MM.1S (cell line): ENCODE measurements around the gene DYRK1B.

Source experiments
- EZH2 ChIP-seq: fragments of 300-600 bp; sonication (generic); optimal IDR thresholded peaks from 2 replicates; pipeline ENCODE3; 2017; ENCODE audit warnings: low read depth, mild to moderate bottlenecking, antibody characterized with exemption, low read length, mixed read lengths
- EZH2phosphoT487 ChIP-seq: fragments of 300-600 bp; sonication (generic); IDR thresholded peaks from 2 replicates; pipeline ENCODE4 v1.6.1; 2018; ENCODE audit warnings: antibody characterized with exemption, low read length
- TF ChIP-seq, protein P1 (sequence below): fragments of 300-600 bp; sonication (generic); IDR thresholded peaks from 2 replicates; pipeline ENCODE4 v1.5.1; 2016; ENCODE audit warnings: antibody characterized with exemption, low read length, mixed read lengths

DNA sequence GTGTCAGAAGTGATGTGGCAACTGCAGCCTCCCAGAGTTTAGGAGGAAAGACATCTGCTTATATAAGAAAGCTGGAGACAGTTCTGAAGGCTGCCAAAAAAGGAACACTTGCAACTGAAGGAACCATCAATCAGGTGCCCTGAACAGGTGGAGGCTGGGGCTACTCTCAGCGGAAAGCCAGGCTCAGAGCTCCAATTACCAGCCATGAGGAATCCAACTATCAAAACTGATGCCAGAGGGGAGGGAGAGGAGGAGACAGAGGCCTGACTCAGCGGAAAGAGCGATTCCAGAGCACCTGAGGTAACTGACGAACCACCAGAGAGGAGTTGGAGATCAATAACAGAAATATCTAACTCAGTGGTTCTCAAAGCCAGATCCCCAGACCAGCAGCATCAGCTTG lies 31.0 kb downstream of the DYRK1B start:
- TF ChIP-seq, protein P1, sequence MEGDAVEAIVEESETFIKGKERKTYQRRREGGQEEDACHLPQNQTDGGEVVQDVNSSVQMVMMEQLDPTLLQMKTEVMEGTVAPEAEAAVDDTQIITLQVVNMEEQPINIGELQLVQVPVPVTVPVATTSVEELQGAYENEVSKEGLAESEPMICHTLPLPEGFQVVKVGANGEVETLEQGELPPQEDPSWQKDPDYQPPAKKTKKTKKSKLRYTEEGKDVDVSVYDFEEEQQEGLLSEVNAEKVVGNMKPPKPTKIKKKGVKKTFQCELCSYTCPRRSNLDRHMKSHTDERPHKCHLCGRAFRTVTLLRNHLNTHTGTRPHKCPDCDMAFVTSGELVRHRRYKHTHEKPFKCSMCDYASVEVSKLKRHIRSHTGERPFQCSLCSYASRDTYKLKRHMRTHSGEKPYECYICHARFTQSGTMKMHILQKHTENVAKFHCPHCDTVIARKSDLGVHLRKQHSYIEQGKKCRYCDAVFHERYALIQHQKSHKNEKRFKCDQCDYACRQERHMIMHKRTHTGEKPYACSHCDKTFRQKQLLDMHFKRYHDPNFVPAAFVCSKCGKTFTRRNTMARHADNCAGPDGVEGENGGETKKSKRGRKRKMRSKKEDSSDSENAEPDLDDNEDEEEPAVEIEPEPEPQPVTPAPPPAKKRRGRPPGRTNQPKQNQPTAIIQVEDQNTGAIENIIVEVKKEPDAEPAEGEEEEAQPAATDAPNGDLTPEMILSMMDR = no peak
- TF ChIP-seq EZH2 (no peak), EZH2phosphoT487 (no peak)
